IPS DF 4.7 (cell line): ENCODE results near the gene IGSF10.

Experiments used
- DNase-seq: peaks from one replicate; pipeline ENCODE4 v3.0.0-alpha.2; 2013; ENCODE audit warnings: low spot score; ENCODE audit errors: extremely low read depth

IGSF10 gene

DNA sequence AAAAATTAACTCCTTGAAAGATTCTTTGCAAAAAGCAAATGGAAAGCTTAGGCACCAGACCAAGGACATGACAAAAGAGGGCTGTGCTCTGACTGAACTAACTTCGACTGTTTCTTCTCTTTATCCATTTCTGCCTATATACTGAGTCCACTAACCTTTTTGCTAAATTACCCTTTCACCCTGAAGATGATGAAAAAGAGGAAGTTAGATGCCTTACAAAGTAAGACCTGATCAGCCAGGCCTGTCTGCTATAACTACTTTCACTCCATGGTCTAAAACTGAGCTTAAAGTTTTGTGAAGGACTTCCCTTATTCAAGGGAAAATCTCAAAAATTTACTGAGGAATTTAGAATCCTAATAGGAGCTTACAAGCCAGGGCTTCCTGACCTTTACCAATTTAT lies 6.2 kb upstream of the IGSF10 start:
- no peak for DNase-seq

DNA sequence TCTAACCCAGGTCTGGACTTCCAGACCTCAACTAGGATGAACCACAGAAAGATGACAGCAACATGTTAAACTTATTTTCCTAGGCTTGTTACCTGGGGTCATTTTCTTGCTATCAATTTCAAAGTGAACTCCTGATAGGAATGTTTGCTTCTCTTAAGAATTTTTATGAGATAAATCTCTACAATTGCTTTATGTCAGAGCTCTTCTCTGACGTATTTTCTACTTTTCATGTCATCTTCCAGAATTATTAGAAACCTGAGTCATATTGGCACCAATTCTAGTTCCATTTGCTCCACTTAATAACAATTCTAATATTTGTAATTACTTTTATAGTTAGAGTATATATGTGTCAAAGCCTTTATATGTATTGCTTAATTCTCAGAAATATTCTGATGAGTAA lies 2.1 kb upstream of the IGSF10 start:
- no peak for DNase-seq

DNA sequence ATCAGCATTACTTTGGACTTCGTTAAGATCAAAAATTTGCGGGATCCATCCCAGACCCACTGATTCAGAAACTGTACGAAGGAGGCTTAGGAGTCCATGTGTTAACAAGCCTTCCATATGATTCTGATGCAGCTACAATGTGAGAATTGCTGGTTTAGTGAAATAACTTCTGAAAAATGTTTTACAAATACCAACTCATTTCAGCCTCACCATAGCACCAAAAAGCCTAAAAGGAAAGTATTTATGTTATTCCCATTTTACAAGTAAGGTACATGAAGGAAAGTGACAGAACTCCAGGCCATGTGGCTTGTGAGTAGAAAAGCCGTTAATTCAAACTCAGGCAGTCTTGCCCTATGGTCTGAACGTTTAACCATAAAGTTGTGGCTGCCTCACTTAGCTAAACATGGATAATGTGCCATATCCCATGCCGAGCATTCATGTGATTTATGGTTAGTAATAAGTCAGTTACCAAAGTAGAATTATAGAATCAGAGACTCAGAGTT lies 1.5 kb upstream of the IGSF10 start:
- DNase-seq = no peak

DNA sequence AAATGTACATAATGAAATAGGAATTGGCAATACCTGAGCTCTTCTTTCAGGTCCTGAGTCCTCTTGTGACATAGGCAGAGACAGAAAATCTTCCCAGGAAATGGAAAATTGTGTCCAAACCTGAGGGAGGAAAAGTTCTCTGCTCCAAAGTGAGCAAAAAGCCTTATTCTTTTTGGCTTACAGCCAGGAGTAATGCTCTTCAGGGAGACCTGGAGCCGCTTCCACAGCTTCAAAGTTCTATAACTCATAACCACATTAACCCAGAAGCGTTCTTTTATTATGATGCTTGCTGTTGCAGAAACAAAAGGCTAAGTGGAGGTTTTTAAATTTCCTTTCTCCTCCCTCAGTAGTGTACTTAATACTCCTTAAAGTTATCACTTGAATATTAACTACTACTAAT lies 633 bp downstream of the IGSF10 start:
- DNase-seq = no peak

DNA sequence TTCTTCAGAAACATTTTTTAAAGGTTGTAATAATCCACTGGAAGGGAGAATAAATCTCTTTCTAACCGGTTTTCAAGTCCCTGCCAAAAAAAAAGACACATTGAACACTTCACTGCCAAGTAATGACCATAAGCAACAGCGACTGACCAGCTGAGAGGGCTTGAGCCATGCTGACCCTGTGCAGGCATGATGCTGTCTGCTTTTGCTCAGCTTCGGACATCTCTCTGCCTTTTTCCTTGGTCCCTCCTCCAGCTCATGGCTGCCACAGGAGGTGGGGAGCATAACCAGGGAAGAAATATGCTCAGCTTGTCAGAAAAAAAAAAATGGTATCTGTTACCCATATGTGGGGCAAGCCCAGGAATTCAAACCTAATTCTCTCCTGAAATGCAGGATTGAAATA lies 1.5 kb downstream of the IGSF10 start:
- DNase-seq = no peak

DNA sequence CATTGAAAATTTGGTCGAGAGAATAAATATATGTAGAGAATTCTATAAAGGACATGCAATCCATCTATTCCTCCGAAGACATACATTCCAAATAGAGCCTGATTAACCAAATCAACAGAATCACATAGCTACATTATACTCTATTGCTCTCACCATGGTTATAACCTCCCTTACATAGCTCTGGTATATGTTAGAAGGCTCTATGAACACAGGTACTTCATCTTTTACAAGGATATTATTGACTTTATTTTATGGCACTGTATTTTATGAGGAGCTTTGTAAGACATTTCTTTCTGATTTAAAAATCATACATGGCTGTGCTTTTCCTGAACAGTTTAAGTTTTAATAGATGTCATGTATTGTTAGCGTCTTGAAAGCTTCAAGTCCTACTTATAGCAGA lies 4.8 kb downstream of the IGSF10 start:
- DNase-seq = no peak

DNA sequence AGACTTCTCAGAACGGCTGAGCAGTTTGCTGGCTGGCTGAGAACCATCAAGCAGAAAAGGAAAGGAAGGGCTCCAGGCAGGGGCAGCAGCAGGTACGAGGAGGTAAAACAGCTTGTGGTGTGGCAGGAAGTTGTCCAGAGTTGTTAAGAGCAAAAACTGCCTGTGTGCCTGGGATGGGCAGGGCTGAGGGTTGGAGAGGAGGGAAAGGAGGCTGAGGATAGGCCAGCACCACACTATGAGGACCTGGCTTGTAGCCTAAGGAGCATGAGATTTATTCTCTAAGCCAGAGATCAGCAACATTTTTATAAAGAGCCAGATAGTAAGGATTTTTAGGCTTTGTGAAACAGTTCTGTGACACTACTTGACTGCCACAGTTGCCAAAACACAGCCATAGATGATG lies 8.0 kb downstream of the IGSF10 start:
- no peak for DNase-seq

DNA sequence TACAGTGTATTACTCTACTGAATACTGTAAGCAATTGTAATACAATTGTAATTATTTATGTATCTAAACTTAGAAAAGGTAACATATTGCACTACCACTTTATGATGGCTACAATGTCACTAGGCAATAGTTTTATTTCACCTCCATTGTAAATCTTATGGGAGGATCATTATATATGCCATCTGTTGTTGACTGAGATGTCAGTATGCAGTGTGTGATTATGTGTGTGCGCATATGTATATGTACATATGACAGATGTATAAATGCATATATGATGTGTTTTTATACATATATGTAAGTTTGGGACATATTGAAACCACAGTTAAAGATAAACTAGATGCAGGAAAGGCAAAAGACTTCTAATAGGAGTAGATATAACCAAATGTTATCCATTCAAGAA lies 8.5 kb downstream of the IGSF10 start:
- DNase-seq = no peak

DNA sequence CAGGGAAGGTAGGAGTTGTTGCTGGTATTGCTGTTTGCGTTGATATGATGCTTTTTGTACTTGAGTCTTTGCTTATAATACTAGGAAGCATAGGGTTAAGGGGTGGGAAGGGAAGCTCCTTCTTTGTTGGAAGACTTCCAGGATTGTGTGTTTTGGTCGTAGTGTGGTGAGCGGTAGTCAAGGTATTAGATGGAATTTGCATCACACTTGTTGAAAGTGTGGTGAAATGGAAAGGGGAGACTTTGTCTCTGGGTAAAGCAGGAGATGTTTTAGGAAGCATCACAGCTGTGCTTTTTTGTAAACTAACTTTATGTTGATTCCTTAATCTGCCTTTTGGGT lies 14.9 kb downstream of the IGSF10 start:
- DNase-seq = no peak

DNA sequence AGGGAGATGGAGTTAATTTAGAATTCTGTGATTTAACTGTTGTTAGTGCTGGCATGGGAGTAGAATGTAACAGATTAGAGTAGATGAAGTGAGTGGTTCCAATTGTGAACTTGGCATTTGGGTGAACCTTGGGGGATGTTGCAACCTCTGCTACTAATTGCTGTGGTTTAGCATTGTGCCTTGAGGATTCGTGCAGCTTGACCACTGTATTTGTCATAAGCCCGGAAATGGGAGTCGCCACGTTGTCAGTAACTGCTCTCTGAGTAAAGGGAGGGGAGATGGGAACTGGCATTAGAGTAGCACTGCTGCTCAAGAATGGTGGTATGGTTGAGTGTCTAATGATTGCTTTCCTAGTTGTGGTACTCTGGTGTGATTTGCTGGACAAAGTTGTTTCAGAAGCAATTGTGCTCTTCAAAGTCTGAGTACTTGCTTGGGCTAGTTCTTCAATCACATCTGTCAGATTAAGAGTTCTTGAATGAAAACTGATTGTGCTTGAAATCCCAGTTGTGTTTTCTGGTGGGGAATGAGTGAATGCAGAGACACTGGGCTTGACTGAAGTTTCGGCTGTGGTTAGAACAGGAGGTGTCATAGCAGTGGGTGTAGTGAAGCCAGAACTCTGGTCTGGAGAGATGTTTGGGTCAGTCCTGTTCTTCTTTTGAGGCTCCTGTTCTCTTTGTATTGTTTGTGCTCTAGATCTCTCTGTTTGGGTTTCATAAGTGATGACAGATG lies 15.4 kb downstream of the IGSF10 start:
- DNase-seq = no peak

DNA sequence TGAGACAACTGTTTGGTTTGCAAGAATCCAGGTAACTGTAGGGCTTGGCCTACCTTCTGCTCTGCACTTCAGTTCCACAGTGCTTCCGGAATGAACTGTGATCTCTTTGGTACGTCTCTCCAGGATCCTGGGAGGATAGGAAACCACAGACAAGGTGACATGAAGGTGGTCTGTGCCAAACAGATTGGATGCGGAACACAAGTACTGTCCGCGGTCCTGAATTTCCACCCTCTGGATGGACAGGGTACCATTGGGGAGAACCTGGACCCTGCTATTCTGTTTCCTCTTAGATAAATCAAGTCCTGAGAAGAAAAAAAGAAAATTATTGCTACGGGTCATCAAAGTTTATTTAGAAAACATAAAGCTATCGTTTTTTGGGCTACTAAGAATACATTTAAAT lies 17.3 kb downstream of the IGSF10 start:
- no peak for DNase-seq

DNA sequence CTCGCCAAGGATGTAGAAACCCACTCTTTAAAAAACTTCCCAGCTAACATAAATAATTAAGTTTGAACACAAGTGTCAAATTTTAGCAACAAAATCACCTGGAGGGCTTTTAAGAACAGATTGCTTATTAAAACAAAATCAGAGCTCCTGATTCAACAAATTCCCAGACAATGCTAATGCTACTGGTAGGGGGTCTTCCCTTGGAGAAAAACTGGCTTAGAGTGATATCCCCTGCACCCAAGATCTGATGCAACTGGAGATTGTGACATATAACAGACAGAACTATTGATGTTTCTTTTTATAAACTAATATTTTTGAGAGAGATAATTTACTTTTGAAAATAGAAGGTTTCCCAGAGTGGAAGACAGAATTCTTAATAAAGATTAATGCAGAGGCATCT lies 19.9 kb downstream of the IGSF10 start:
- no peak for DNase-seq

DNA sequence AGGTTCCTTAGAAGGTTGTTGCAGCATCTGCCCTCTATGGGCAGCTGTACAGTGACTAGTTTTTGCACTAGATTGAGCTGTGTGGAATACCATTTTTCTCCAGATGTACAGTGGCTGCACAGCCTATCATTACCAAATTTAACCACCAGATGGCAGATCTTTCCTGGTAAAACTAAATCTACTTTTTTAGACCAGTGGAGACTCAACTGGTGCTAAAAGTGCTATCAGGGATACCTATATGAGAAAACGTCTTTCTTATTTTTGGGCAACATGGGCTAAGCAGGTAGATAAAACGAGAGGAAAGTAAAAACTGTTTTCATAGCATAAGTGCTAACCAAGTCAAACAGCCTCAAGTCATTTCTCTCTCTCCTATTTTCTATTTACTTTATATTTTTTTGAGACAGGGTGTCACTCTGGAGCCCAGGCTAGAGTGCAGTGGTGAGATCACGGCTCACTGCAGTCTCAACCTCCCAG lies 21.2 kb downstream of the IGSF10 start:
- DNase-seq = no peak

DNA sequence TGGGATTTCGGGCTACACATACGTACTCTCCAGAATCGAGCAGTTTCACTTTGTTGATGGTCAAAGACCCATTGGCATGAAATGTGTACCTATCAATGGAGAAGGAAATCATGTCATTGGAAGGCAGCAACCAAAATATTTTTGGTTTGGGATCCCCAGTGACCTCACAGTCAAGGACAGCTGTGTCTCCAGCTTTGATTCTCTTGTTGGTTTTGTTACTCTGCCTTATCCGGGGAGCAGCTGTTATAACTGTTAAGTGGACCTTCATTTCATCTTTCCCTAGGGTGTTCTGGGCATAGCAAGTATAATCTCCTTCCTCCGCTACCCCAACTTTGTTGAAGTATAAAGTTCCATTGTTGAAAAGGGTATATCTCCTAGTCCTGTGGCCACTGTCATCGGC lies 23.0 kb downstream of the IGSF10 start:
- DNase-seq = no peak

DNA sequence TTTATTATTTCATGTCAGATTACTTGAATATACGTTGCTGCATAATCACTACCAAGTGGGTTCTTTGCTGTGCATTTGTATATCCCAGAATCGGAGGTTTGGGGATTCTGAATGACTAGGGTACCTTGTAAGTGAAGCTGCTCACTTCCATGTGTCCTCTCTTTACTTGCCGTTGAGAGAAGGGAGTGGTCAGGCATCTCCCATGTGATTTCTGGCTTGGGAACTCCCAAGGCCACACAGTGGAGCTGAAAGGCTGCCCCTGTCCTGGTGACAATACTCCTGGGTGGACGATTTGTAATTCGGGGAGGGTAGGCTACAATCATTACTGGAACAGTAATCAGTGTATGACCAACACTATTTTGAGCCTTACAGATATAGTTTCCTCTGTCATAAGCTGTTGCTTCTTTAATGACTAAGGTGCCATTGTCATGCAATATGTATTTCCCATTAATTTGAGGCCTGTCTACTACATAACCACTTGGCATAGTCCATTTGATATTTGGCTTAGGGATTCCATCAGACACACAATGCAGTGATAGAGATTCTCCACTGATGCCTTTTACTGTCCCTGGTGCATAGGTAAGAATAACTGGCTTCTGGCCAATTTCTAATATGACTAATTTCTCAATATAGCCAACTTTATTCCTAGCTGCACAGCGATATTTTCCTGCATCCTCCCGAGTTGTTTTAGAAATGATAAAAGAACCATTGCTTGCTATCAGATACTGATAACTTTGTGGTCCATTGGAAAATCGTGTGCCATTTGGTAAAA lies 24.0 kb downstream of the IGSF10 start:
- no peak for DNase-seq

DNA sequence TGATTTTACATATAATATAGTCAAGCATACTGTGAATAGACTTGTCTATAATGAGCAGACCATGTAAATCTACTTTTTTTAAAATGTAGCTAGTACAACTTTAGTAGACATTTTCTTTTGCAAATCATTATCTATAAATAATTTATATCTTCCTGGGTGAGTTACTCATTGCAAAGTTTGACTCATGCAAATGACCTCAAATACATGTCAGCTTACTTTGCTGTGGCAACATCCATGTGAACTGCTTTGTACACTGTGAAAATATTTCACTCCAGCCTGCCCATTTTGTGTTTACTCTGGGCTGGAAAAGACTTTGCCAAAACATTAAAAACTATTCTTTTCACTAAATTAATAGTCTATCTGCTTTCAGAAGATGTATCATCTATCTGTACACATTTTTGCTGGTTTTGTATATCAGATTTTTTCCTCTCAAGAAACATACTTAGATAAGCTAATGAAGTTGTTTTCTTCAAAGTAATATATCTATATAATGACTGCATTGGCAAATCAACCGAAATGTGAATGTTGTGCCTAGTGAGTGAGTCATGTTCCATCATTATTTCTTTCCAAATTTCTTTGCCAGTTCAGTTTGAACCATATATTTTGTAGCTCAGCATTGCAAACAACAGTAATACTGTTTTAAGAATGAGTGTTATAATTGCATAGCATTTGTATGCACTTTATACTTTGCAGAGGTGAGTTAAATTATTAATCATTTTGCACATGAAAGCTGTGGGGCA lies 26.5 kb downstream of the IGSF10 start:
- no peak for DNase-seq

DNA sequence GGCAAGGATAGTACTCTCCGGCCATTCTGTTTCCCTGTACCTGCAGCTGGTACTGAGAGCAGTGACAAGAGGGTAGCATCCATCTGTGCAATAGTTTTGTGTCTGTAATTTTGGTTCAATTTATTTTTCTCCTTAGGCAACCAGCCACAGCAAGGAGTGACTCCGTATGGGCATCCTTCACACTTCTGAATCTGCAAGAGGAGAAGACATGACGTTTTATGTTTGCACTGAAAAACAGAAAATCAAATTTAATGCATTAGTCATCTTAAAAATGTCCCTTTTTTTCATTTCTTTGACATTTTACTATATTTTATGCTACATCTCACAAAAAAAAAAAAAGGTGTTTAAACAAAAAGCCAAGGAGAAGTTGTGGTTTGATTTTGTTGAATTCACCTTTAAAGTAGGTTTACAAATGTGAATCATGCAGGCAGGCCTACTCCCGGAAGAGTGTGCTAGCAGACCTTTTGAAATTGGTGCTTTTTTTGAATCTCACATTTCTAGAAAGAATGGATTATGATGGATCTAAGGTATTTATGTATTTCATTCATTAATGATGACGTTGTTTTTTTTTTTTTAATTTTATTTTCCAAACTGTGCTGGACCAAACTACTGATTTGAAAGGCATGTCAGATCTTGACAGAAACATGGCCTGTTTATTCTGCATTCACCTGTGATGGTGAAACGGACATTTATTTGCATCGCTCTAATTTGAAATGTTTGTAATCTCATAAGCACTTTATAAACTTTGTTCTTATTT lies 28.1 kb downstream of the IGSF10 start:
- no peak for DNase-seq

DNA sequence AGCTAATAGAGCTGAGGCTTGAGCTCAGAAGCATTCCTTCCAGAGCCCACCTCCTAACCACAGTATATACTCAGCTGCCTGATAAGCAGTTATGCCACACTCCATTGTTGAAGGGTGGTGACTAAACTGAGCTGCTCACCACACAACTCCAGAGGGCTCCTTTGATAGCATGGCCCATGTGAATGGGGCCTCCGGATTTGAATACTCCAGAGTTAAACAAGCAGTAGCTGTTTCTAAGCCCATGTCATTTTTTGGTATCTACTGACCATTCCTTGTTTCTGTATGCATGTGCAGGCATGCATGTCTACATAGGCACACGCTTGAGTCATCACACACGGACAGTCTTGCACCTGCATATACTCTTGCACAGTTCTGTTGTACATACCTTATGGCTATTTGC lies 28.9 kb downstream of the IGSF10 start:
- DNase-seq = no peak

DNA sequence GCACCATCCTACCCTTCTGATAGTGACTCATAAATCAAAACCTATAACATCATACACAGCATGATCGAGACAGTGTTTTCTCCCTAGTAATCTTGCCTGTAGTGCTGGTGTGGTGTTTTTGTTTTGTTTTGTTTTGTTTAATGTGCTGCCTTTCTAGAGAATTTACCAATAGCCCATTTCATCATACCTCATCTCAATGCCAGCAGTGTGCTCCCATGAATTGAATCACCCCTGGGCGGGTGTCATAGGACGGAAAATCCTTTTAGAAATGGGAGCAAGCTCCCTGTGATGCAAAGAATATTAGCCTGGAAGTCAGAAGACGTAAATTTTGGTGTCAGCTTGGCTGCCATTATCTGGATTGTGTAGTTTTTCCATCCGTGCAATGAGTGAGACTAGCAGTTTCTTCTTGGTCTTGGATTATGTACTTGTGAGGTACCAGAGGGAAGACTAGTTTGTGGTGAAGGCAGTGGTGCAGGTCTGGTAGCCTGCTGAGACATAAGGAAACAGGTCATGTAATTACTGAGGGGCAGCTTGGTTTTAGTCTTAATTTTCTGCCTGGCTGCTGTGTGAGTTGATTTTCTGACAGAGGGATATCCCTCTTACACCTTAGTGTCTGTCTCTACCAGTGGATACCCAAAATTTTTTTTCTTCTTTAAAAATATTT lies 29.9 kb downstream of the IGSF10 start:
- DNase-seq = no peak

DNA sequence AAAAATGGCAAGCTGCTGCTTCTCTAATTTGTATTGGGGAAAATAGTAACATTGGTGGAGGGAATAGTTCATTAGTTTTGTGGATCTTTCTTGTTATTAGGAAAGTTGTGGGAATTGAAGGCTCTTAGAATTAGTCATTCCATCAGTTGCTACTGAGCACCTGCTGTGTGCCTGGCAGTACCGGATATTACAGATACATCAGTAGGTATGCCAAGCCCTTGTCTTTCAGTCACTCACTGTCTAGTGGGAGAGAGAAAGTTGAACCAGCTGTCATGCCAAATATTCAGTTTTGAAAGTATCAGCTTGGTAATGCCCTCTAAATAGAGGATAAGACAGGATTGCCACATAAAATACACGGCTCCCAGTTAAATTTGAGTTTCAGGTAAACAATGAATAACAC lies 32.5 kb downstream of the IGSF10 start:
- no peak for DNase-seq

DNA sequence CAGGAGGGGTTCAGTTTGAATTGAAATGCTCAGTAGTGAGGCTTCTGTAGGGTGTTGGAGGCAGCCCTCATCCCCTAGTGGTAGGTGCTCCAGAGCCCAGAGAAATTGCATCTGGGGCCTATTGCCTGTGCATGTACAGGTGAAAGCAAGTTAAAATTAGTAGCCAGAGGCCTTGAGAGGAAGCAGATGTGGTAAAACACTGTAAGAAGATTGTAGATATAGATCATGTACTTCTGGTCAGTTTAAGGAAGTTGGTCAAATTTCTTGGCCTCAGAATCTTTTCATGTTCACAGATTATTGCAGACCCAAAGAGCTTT lies 34.6 kb downstream of the IGSF10 start:
- no peak for DNase-seq
